Upper lobe of left lung (tissue), 4 donors: Measurements from ENCODE around the gene TMEM87A.

Source experiments
- CTCF ChIP-seq, 6 experiments: fragments of 450-650 bp in 4 of 6; fragments of 200-600 bp in 2 of 6; sonication (generic) in 2 of 6; IDR thresholded peaks; one replicate each; pipeline ENCODE4 v1.5.1; 2016 to 2019; ENCODE audit warnings: antibody characterized with exemption in 6 of 6
- EP300 ChIP-seq, 4 donors: sonication (generic); formaldehyde crosslinking; IDR thresholded peaks; one replicate each; pipeline ENCODE4 v1.5.1; 2017; ENCODE audit warnings: antibody characterized with exemption in 4 of 4, control low read depth in 2 of 4
- POLR2A ChIP-seq, 4 donors: fragments of 450-650 bp; IDR thresholded peaks; one replicate each; pipeline ENCODE4 v1.5.1; 2016 to 2017; ENCODE audit warnings: antibody characterized with exemption in 4 of 4, mild to moderate bottlenecking in 2 of 4
- POLR2AphosphoS5 ChIP-seq, 2 donors: sonication (generic); formaldehyde crosslinking; IDR thresholded peaks; one replicate each; pipeline ENCODE4 v1.5.1; 2017; ENCODE audit warnings: antibody characterized with exemption in 2 of 2

GRCh38 chr15:42201801-42202200, 71.4 kb downstream of the TMEM87A start:
- TF ChIP-seq POLR2A (IDR thresholded peaks at IDR 0.05) = no peak
- TF ChIP-seq CTCF (IDR thresholded peaks at IDR 0.05) = no peak
- no peak for TF ChIP-seq POLR2AphosphoS5 (IDR thresholded peaks at IDR 0.05)
- no peak for TF ChIP-seq EP300 (IDR thresholded peaks at IDR 0.05)
